DLD1 (cell line): ENCODE results near the gene CARMIL1.

Experiments used
- in situ Hi-C: cut with HindIII; loops from 2 replicates; pipeline ENCODE4 v1.10.0; 2017; ENCODE audit warnings: low sequenced_read_pairs

Gene CARMIL1

GRCh38 chr6:25278914-25279747 lies at the start of gene CARMIL1:
CARMIL1 (plus strand) TSS chr6:25279374; CDS start chr6:25279796, 422 bp downstream.
- in situ Hi-C loops, result no loop called here

- in situ Hi-C loops, result no loop called here
Measured at GRCh38 chr6:25229671-25230321, 49.4 kb upstream of the CARMIL1 start.

- in situ Hi-C loops, result no loop called here
Measured at GRCh38 chr6:25232479-25232878, 46.7 kb upstream of the CARMIL1 start.

- in situ Hi-C loops, result no loop called here
Measured at GRCh38 chr6:25233226-25233625, 45.9 kb upstream of the CARMIL1 start.

- in situ Hi-C loops, result no loop called here
Measured at GRCh38 chr6:25237579-25237978, 41.6 kb upstream of the CARMIL1 start.

- in situ Hi-C loops, result no loop called here
Measured at GRCh38 chr6:25239059-25239458, 40.1 kb upstream of the CARMIL1 start.

GRCh38 chr6:25239498-25239897 lies 39.7 kb upstream of the CARMIL1 start:
- in situ Hi-C loops, result no loop called here

GRCh38 chr6:25242567-25242966 lies 36.6 kb upstream of the CARMIL1 start:
- in situ Hi-C loops, result no loop called here

GRCh38 chr6:25244865-25245264 lies 34.3 kb upstream of the CARMIL1 start:
- in situ Hi-C loops, result no loop called here

GRCh38 chr6:25248123-25248522 lies 31.1 kb upstream of the CARMIL1 start:
- in situ Hi-C loops, result no loop called here

- in situ Hi-C loops, result no loop called here
Measured at GRCh38 chr6:25249133-25249532, 30.0 kb upstream of the CARMIL1 start.

- in situ Hi-C loops, result no loop called here
Measured at GRCh38 chr6:25250878-25251277, 28.3 kb upstream of the CARMIL1 start.

- in situ Hi-C loops, result no loop called here
Measured at GRCh38 chr6:25251426-25251825, 27.7 kb upstream of the CARMIL1 start.

- in situ Hi-C loops, result no loop called here
Measured at GRCh38 chr6:25253351-25253750, 25.8 kb upstream of the CARMIL1 start.

GRCh38 chr6:25254671-25255070 lies 24.5 kb upstream of the CARMIL1 start:
- in situ Hi-C loops, result no loop called here

- in situ Hi-C loops, result no loop called here
Measured at GRCh38 chr6:25257686-25258348, 21.4 kb upstream of the CARMIL1 start.

GRCh38 chr6:25259756-25260155 lies 19.4 kb upstream of the CARMIL1 start:
- in situ Hi-C loops, result no loop called here

- in situ Hi-C loops, result no loop called here
Measured at GRCh38 chr6:25263657-25264056, 15.5 kb upstream of the CARMIL1 start.

GRCh38 chr6:25266456-25267100 lies 12.6 kb upstream of the CARMIL1 start:
- in situ Hi-C loops, result no loop called here

GRCh38 chr6:25267662-25268061 lies 11.5 kb upstream of the CARMIL1 start:
- in situ Hi-C loops, result no loop called here

GRCh38 chr6:25270559-25270958 lies 8.6 kb upstream of the CARMIL1 start:
- in situ Hi-C loops, result no loop called here
